ENCODE data around the gene PIGM. TPM values are rescaled to one million over a fixed set of nuclear protein-coding genes. Genes with fewer than 3 reads are reported as not detected.
A peak's percentile ranks its signal among the peaks of the same experiment; 100 is the strongest.

PIGM gene
- total and polyA plus RNA-seq, 12 donors: 3.0 to 9.4 (median 7.3) TPM

DNA sequence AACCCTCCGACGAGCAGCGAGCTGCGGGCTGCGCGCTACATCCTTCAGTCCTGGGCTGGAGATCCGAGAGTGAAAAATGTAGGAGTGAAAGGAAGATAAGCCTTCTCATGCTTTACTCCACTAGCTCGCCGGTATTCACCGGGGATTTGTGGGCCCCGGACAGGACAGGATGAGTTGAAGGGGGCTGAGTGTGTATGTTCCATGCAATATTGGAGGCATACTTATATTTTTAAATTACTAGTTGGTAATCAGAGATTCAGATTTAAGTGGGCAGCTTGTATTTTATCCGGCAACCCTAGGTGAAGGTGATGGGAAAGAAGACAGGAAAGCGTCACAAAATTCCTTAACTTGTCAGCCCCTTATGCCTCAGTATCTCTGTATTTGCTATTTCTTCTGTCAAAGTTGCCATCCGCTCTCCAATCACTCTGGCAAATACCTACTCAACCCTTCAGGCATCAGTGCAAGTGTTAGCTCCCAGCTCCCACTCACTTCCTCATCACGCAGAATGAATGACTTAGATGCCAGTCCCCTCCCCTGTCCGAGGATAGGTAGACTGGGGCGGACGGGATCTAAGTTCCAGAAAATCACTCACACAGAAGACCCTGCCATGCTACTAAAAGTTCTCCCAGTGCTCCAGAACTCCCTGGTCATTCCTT lies 503 bp upstream of the PIGM start:
- peak overlapping the region in 3 of 5 donors; percentile 3 to 75 (median 66) for H3K27ac ChIP-seq
- peaks cover 14 to 31% of the 10 kb centered on the region in 2 donors for H3K4me1 ChIP-seq (replicated peaks in 1 of 2)
- WGBS, 4 donors: 1 to 2% (median 1%) methylated on average over 17 to 18 of the region's 18 CpGs
- H3K36me3 ChIP-seq (replicated peaks in 1 of 2): no peaks in the 10 kb centered on the region
- no peak for DNase-seq
- intact Hi-C loops (cut with DNase I): no loop called here
- no peaks in the 10 kb centered on the region for H3K27me3 ChIP-seq
- H3K9me3 ChIP-seq (replicated peaks in 1 of 3): no peaks in the 10 kb centered on the region
- H3K4me3 ChIP-seq: peak overlapping the region; percentile 68 to 96 (median 83)
- TF ChIP-seq, protein P1, sequence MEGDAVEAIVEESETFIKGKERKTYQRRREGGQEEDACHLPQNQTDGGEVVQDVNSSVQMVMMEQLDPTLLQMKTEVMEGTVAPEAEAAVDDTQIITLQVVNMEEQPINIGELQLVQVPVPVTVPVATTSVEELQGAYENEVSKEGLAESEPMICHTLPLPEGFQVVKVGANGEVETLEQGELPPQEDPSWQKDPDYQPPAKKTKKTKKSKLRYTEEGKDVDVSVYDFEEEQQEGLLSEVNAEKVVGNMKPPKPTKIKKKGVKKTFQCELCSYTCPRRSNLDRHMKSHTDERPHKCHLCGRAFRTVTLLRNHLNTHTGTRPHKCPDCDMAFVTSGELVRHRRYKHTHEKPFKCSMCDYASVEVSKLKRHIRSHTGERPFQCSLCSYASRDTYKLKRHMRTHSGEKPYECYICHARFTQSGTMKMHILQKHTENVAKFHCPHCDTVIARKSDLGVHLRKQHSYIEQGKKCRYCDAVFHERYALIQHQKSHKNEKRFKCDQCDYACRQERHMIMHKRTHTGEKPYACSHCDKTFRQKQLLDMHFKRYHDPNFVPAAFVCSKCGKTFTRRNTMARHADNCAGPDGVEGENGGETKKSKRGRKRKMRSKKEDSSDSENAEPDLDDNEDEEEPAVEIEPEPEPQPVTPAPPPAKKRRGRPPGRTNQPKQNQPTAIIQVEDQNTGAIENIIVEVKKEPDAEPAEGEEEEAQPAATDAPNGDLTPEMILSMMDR (IDR thresholded peaks at IDR 0.05): no peak
- TF ChIP-seq POLR2A (IDR thresholded peaks at IDR 0.05): no peak

DNA sequence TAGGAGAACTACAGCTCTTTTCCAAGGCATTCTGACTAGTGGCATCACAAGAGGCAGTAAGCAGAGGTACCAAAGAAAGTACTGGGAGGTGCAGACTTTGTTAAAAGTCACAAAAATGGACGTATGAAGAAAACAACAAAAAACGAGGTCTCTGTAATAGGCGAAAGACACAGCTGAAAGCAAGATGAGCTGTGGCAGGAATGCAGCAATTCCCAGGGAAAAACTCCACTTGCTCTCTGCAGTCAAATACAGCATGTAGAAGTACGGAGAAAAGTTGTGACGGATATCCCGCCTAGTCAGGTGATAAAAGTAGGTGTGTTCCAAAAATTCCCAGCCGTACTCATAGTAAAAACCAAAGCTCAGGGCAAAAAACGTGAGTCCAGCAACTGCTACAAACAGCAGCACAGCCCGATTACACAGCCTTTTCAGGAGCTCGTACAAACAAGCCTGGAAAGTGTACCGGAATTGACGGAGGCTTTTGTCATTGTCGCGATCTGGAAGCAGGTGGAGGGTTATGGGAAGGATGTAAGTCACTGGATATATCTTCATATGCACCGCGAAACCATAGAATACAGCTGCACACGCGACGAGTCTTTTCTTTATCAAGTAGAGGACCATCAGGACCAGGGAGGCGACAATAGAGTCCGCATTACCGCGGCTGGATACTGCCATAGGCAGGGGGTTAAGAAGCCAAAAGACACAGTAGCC lies 979 bp downstream of the PIGM start:
- peak in 3 of 7 donors; percentile 25 to 31 (median 28) for DNase-seq
- H3K36me3 ChIP-seq (replicated peaks in 1 of 2): no peaks in the 10 kb centered on the region
- H3K4me3 ChIP-seq: peak overlapping the region; percentile 68 to 96 (median 83)
- 7 to 9% (median 7%) methylated on average over 15 to 23 of the region's 23 CpGs for WGBS, 4 donors
- H3K4me1 ChIP-seq (replicated peaks in 1 of 2): peaks cover 14 to 31% of the 10 kb centered on the region in 2 donors
- peak overlapping the region in 2 of 5 donors; percentile 66 to 75 for H3K27ac ChIP-seq
- no peaks in the 10 kb centered on the region for H3K27me3 ChIP-seq
- no peaks in the 10 kb centered on the region for H3K9me3 ChIP-seq (replicated peaks in 1 of 3)
- intact Hi-C loops (cut with DNase I): no loop called here
- TF ChIP-seq POLR2A (IDR thresholded peaks at IDR 0.05): peak in 1 of 2 donors; percentile 16
- TF ChIP-seq, protein P1 (IDR thresholded peaks at IDR 0.05): no peak

DNA sequence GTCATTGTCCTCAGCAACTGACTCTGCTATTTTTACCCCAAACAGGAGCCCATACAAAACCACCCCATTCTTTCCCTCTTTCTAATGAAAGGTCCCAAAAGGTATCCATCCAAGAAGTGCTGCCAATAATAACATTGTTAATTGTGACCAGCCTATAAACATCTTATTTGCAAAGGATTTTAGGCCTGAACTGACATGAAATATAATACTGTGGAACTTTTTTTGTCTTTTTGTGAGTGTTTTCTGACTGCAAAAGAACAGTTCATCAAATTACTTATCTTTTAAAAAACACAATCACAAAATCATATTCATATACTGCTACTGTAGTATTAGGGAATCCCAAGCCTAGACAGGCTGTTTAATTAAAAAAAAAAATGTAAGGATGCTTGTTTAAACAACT lies 3.4 kb downstream of the PIGM start:
- no peak overlapping the region for H3K4me3 ChIP-seq
- TF ChIP-seq, protein P1 (IDR thresholded peaks at IDR 0.05): no peak
- TF ChIP-seq POLR2A (IDR thresholded peaks at IDR 0.05): no peak
- no peak overlapping the region for H3K27ac ChIP-seq
- no peaks in the 10 kb centered on the region for H3K9me3 ChIP-seq (replicated peaks in 1 of 3)
- peaks cover 14 to 49% of the 10 kb centered on the region in 2 donors for H3K4me1 ChIP-seq (replicated peaks in 1 of 2)
- no peak for DNase-seq
- no peaks in the 10 kb centered on the region for H3K27me3 ChIP-seq
- no peaks in the 10 kb centered on the region for H3K36me3 ChIP-seq (replicated peaks in 1 of 2)
- intact Hi-C loops (cut with DNase I): no loop called here

DNA sequence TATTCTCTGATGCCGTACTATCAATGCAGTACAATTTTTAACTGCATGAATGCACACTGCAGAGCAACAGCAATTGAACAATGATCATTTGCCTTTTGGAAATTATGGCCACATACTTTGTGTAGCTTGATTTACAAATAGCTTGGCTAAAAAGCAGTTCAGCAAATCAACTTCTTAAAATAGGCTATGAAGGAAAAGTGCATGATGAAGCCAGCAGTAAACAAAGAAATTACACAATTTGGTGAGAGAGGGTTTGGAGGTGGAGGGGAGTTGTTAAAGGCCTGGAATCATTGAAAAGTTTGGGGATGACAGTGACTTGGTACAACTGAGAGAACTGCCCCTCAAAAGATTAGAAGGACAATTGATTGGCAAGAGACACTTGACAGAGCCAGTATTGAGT lies 6.5 kb downstream of the PIGM start:
- intact Hi-C loops (cut with DNase I): no loop called here
- 87 to 91% (median 87%) methylated on average over 1 of the region's 1 CpG for WGBS, 4 donors

More for the DNA sequence above, 6.5 kb downstream of the PIGM start:
- TF ChIP-seq, protein P1 (IDR thresholded peaks at IDR 0.05): no peak
- TF ChIP-seq POLR2A (IDR thresholded peaks at IDR 0.05): no peak
- DNase-seq: no peak
- Histone ChIP-seq H3K9me3 (replicated peaks in 1 of 3) (no peaks in the 10 kb centered on the region), H3K4me1 (replicated peaks in 1 of 2) (peaks cover 2 to 39% of the 10 kb centered on the region in 2 donors), H3K4me3 (no peak overlapping the region), H3K27me3 (no peaks in the 10 kb centered on the region), H3K36me3 (replicated peaks in 1 of 2) (no peaks in the 10 kb centered on the region), H3K27ac (no peak overlapping the region)
